Mammary epithelial cell (primary cell): ENCODE data around the gene RBBP7.

Experiments used
- CTCF ChIP-seq, 2 donors: IDR thresholded peaks in 1 of 2; conservative IDR thresholded peaks in 1 of 2; 2 replicates each; pipeline ENCODE4 v1.5.1; 2011 to 2012; ENCODE audit warnings: inconsistent platforms in 2 of 2, low read length in 2 of 2, mild to moderate bottlenecking in 2 of 2, control low read depth in 1 of 2, low read depth in 1 of 2; ENCODE audit not compliant: insufficient read depth in 1 of 2; ENCODE audit errors: extremely low read depth in 1 of 2
- EZH2 ChIP-seq: IDR thresholded peaks from 2 replicates; pipeline ENCODE4 v1.6.1; 2012; ENCODE audit warnings: low read length, inconsistent platforms, borderline replicate concordance

GRCh38 chrX:16832301-16832700 lies 37.9 kb downstream of the RBBP7 start:
- no peak for TF ChIP-seq CTCF (conservative IDR thresholded peaks at IDR 0.05 in 1 of 2, IDR thresholded peaks at IDR 0.05 in 1 of 2; ENCODE audit: extremely low read depth in 1 of 2, insufficient read depth in 1 of 2, low read depth in 1 of 2, low read length in 2 of 2)
- no peak for TF ChIP-seq EZH2
